Gastroesophageal sphincter (tissue), 4 donors: ENCODE results near the gene GRIFIN. TPM values are rescaled to one million over a fixed set of nuclear protein-coding genes. Genes with fewer than 3 reads are reported as not detected.

Experiments
- ATAC-seq: fragments of 150-250 bp; one replicate; pipeline ENCODE4 v1.9.1; 2016; ENCODE audit warnings: mild to moderate bottlenecking, moderate library complexity
- H3K27ac ChIP-seq, 4 donors: fragments of 200-600 bp; sonication (generic) in 3 of 4; 1 replicate in 3 of 4; 2 replicates in 1 of 4; pipeline ENCODE4 v1.5.1; 2016 to 2019
- H3K27me3 ChIP-seq: fragments of 200-600 bp; sonication (generic); one replicate; pipeline ENCODE4 v1.5.1; 2019
- H3K36me3 ChIP-seq, 2 donors: fragments of 200-600 bp; sonication (generic); one replicate each; pipeline ENCODE4 v1.5.1; 2019; ENCODE audit warnings: control low read depth in 1 of 2
- H3K4me1 ChIP-seq, 3 donors: fragments of 200-600 bp; sonication (generic); 1 replicate in 2 of 3; 2 replicates in 1 of 3; pipeline ENCODE4 v1.5.1; 2016 to 2019; ENCODE audit warnings: control low read depth in 2 of 3
- H3K4me3 ChIP-seq, 2 donors: fragments of 200-600 bp; sonication (generic); one replicate each; pipeline ENCODE4 v1.5.1; 2019; ENCODE audit warnings: mild to moderate bottlenecking in 1 of 2, moderate library complexity in 1 of 2
- H3K9me3 ChIP-seq, 3 donors: fragments of 200-600 bp; sonication (generic); one replicate each; pipeline ENCODE4 v1.5.1; 2017 to 2019; ENCODE audit warnings: control low read depth in 2 of 3
- EP300 ChIP-seq: sonication (generic); formaldehyde crosslinking; IDR thresholded peaks from one replicate; pipeline ENCODE4 v1.6.1; 2017; ENCODE audit warnings: antibody characterized with exemption, mild to moderate bottlenecking
- POLR2A ChIP-seq, 2 donors: fragments of 450-650 bp; IDR thresholded peaks; one replicate each; pipeline ENCODE4 v1.6.1; 2017; ENCODE audit warnings: antibody characterized with exemption in 2 of 2, mild to moderate bottlenecking in 2 of 2, moderate library complexity in 1 of 2
- POLR2AphosphoS5 ChIP-seq: sonication (generic); formaldehyde crosslinking; IDR thresholded peaks from one replicate; pipeline ENCODE4 v1.6.1; 2017; ENCODE audit warnings: antibody characterized with exemption
- WGBS, 2 donors: methylation state at CpG; one replicate each; pipeline ENCODE4 v1.1.5; 2018; ENCODE audit warnings: low coverage in 1 of 2; 5-methylcytosine and 5-hydroxymethylcytosine counted together
- total RNA-seq, 4 donors: library from RNA; depleted of rRNA; stranded (reverse); fragments of >200 nt; gene quantifications; one replicate each; pipeline ENCODE4 v1.1.0, GENCODE V29; 2016
- TF ChIP-seq, protein P1 (sequence below), 4 experiments: fragments of 200-600 bp in 2 of 4; fragments of 450-650 bp in 2 of 4; sonication (generic) in 1 of 4; IDR thresholded peaks; one replicate each; pipeline ENCODE4 v1.5.1; 2017 to 2019; ENCODE audit warnings: antibody characterized with exemption in 4 of 4, mild to moderate bottlenecking in 2 of 4, moderate library complexity in 2 of 4

Gene GRIFIN
- total RNA-seq, 4 donors from 2014 or later: not detected

DNA sequence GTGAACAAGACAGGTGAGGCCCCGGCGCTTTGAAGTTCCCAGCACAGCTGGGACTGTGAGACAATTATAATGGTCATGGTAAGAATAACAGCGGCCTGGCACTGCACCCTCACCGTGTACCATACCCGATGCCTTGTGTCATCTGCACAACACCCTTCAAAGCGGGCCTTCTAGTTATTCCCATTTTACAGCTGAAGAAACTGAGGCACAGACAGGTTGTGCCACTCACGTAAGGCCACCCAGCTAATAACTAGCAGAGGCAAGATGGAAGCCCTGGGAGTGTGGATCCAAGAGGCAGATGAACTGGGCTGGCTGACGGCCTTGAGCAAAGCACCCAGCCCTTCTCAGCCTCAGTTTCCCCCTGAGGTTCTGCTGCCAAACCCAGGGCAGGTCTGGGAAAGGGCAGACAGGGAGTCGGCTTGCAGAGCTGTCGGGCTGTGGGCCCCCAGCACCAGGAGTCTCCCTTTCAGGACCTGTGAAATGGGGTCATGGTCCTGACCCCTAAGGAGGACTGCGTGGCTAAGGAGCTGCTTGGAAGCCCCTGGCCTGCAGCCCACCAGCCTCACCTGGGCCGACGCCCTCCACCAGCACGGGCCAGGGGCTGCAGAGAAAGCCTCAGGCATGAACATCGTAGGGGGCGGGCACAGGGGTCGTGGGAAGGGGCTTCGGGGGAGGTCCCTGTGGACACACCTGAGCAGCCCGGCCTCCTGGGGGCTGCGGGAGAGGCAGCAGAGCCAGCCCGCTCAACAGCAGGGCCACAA is 28.1 kb upstream of the GRIFIN start:
- Histone ChIP-seq H3K9me3 (no peaks in the 10 kb centered on the region), H3K36me3 (no peaks in the 10 kb centered on the region), H3K27ac (no peak overlapping the region), H3K27me3 (peaks cover 29% of the 10 kb centered on the region), H3K4me3 (no peak overlapping the region), H3K4me1 (peaks cover 0 to 28% (median 4%) of the 10 kb centered on the region in 3 donors)
- whole genome bisulfite sequencing, 2 donors: 97 to 100% methylated on average over 4 to 5 of the region's 21 CpGs
- TF ChIP-seq, protein P1, sequence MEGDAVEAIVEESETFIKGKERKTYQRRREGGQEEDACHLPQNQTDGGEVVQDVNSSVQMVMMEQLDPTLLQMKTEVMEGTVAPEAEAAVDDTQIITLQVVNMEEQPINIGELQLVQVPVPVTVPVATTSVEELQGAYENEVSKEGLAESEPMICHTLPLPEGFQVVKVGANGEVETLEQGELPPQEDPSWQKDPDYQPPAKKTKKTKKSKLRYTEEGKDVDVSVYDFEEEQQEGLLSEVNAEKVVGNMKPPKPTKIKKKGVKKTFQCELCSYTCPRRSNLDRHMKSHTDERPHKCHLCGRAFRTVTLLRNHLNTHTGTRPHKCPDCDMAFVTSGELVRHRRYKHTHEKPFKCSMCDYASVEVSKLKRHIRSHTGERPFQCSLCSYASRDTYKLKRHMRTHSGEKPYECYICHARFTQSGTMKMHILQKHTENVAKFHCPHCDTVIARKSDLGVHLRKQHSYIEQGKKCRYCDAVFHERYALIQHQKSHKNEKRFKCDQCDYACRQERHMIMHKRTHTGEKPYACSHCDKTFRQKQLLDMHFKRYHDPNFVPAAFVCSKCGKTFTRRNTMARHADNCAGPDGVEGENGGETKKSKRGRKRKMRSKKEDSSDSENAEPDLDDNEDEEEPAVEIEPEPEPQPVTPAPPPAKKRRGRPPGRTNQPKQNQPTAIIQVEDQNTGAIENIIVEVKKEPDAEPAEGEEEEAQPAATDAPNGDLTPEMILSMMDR (IDR thresholded peaks at IDR 0.05): no peak
- no peak for ATAC-seq

DNA sequence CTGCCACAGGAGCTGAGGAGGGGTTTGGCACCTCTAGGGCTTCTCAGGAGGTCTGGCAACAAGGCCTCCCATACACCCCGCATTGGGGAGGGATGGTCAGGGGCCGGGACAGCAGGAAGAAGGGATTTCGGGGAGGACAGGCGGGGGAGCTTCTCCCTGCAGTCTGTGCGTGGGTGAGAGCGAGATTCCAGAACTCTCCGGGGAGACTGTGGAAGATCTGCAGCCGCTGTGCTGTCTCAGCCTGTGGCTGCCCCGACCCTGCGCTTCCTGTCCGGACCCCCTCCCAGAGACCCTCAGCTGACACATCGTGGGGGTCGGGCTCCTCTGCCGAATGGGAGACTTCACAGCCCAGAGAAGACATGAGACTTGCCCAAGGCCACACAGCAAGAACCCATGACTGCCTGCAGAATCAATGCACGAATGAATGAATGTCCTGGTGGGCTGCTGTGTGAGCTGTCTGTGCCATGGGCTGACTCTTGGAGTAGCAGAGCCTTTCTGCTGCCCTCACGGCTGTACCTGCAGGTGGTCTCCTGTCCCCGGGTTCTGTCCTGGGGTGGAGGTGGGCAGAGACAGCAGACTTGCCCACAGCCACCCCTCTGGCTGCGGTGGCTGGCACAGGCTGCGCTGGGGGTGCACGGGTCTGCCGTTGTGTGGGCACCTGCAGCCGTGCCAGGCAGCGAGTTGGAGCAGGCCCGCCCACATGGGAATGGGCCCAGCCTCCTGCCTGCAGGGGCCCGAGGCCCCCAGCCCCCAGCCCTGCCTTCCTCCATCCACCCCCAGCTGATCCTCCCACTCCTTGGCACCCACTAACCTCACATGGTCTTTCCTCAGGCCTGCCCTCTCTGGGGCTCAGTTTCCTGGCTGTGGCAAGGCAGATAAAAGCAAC is 27.1 kb upstream of the GRIFIN start:
- TF ChIP-seq, protein P1 (IDR thresholded peaks at IDR 0.05): no peak
- no peak for TF ChIP-seq POLR2A (IDR thresholded peaks at IDR 0.05)
- no peaks in the 10 kb centered on the region for H3K36me3 ChIP-seq
- H3K27ac ChIP-seq: no peak overlapping the region
- peaks cover 0 to 22% (median 0%) of the 10 kb centered on the region in 3 donors for H3K4me1 ChIP-seq
- ATAC-seq: no peak
- no peak overlapping the region for H3K4me3 ChIP-seq
- 30 to 53% methylated on average over 2 to 3 of the region's 25 CpGs for WGBS, 2 donors
- no peaks in the 10 kb centered on the region for H3K9me3 ChIP-seq
- H3K27me3 ChIP-seq: peaks cover 38% of the 10 kb centered on the region

DNA sequence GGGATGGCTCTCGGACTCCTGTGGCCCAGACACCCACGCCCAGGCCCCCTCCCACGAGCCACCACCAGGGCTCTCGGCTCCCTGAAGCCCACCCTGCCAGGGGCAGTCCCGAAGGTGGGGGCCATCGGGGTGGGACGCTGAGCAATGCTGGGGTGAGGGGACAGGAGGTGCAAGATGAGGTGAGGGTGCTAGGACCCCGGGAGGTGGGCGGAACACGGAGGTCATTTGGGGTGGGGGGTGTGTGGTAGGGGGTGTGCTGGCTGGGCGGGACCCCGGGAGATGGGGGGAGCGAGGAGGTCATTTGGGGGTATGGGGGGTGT is 26.4 kb upstream of the GRIFIN start:
- ATAC-seq: no peak
- H3K27ac ChIP-seq: no peak overlapping the region
- WGBS, 2 donors: 20% methylated on average over 1 of the region's 13 CpGs; no CpG with 5 or more reads in 1 of the 2 donors
- H3K4me1 ChIP-seq: peaks cover 0 to 22% (median 0%) of the 10 kb centered on the region in 3 donors
- TF ChIP-seq EP300 (no peak), POLR2A (IDR thresholded peaks at IDR 0.05) (no peak), POLR2AphosphoS5 (no peak)
- TF ChIP-seq, protein P1 (IDR thresholded peaks at IDR 0.05): no peak
- H3K9me3 ChIP-seq: no peaks in the 10 kb centered on the region
- H3K27me3 ChIP-seq: peaks cover 45% of the 10 kb centered on the region
- H3K4me3 ChIP-seq: no peak overlapping the region
- H3K36me3 ChIP-seq: no peaks in the 10 kb centered on the region

DNA sequence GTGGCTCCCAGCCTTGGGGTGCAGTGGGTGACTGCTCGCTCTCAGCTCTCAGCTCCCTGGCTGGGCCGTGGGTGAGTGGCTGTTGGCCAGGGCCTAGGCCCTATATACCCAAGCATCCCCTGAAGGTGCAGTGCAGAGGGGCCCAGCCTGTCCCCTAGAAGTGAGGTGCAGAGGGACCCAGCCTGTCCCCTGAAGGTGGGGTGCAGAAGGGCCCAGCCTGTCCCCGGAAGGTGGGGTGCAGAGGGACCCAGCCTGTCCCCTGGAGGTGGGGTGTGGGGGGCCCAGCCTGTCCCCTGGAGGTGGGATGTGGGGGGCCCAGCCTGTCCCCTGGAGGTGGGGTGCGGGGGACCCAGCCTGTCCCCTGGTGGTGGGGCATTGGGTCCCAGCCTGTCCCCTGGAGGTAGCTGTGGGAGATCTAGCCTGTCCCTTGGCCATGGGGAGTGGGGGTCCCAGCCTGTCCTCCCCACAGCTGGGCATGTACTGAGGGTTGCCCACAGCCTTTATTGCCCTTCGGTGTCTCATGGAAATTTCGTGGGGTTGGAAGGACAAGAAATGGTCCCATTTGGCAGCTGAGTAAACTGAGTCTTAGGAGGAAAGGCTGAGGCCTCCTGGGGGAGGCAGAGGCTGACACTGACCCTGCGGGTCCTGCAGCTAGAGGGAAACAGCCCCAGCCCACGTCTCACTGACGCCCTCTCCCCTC is 25.9 kb upstream of the GRIFIN start:
- Histone ChIP-seq H3K4me1 (peaks cover 0 to 21% (median 0%) of the 10 kb centered on the region in 3 donors), H3K27ac (no peak overlapping the region), H3K4me3 (no peak overlapping the region), H3K36me3 (no peaks in the 10 kb centered on the region), H3K27me3 (peaks cover 50% of the 10 kb centered on the region), H3K9me3 (no peaks in the 10 kb centered on the region)
- WGBS, 2 donors: 67% methylated on average over 2 of the region's 9 CpGs; no CpG with 5 or more reads in 1 of the 2 donors
- TF ChIP-seq POLR2A (IDR thresholded peaks at IDR 0.05) (no peak), EP300 (no peak), POLR2AphosphoS5 (no peak)
- TF ChIP-seq, protein P1 (IDR thresholded peaks at IDR 0.05): no peak
- no peak for ATAC-seq
